A673 (cell line): Measurements from ENCODE around the gene JUNB.

Experiments
- CTCF ChIP-seq: fragments of 300-800, 200-600 bp; sonication (generic); conservative IDR thresholded peaks from 2 replicates; pipeline ENCODE4 v1.5.1; 2017; ENCODE audit warnings: low read depth, mild to moderate bottlenecking, antibody characterized with exemption, low read length, moderate library complexity, mixed read lengths
- EZH2 ChIP-seq: fragments of 200-600 bp; sonication (generic); IDR thresholded peaks from 2 replicates; pipeline ENCODE4 v1.6.1; 2017; ENCODE audit warnings: borderline replicate concordance, low read depth, mild to moderate bottlenecking, mixed read lengths, antibody characterized with exemption, low read length; ENCODE audit not compliant: poor library complexity, severe bottlenecking

GRCh38 chr19:12770922-12771321 is 20.4 kb upstream of the JUNB start:
- no peak for TF ChIP-seq CTCF
- TF ChIP-seq EZH2, result no peak
